Suprapubic skin (tissue), 3 donors: ENCODE measurements around the gene MYO7B.

Source experiments
- EP300 ChIP-seq: sonication (generic); formaldehyde crosslinking; IDR thresholded peaks from one replicate; pipeline ENCODE4 v1.6.1; 2017; ENCODE audit warnings: antibody characterized with exemption
- POLR2A ChIP-seq, 2 donors: fragments of 450-650 bp; IDR thresholded peaks; one replicate each; pipeline ENCODE4 v1.6.1; 2017; ENCODE audit warnings: antibody characterized with exemption in 2 of 2, mild to moderate bottlenecking in 2 of 2, moderate library complexity in 2 of 2
- TF ChIP-seq, protein P1 (sequence below), 2 donors: fragments of 200-600 bp in 1 of 2; fragments of 450-650 bp in 1 of 2; sonication (generic) in 1 of 2; IDR thresholded peaks; one replicate each; pipeline ENCODE4 v1.5.1; 2016 to 2019; ENCODE audit warnings: antibody characterized with exemption in 2 of 2, mild to moderate bottlenecking in 1 of 2, moderate library complexity in 1 of 2

DNA sequence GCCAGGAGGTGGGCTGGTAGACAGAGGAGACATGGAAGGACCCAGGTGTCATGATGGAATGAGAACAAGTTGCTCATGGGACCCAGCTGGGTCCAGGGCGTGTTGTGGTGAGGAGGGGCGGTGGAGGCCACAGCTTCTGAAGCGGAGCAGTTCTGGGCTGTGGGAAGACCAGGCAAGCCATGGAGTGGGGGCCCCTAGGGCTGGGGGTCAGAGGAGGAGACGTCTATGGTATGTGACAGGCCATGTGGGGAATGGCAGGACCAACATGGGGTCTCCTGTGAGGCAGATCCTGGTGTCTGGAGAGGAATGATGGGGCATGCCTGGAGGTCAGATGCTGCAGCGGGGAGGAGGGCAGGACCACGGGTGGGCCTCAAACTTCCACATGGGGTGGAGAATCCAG is 16.9 kb downstream of the MYO7B start:
- TF ChIP-seq, protein P1, sequence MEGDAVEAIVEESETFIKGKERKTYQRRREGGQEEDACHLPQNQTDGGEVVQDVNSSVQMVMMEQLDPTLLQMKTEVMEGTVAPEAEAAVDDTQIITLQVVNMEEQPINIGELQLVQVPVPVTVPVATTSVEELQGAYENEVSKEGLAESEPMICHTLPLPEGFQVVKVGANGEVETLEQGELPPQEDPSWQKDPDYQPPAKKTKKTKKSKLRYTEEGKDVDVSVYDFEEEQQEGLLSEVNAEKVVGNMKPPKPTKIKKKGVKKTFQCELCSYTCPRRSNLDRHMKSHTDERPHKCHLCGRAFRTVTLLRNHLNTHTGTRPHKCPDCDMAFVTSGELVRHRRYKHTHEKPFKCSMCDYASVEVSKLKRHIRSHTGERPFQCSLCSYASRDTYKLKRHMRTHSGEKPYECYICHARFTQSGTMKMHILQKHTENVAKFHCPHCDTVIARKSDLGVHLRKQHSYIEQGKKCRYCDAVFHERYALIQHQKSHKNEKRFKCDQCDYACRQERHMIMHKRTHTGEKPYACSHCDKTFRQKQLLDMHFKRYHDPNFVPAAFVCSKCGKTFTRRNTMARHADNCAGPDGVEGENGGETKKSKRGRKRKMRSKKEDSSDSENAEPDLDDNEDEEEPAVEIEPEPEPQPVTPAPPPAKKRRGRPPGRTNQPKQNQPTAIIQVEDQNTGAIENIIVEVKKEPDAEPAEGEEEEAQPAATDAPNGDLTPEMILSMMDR (IDR thresholded peaks at IDR 0.05): no peak
- no peak for TF ChIP-seq EP300
- TF ChIP-seq POLR2A (IDR thresholded peaks at IDR 0.05): no peak
